ENCODE results near the gene ARHGEF17. TPM values are rescaled to one million over a fixed set of nuclear protein-coding genes. Genes with fewer than 3 reads are reported as not detected.

ARHGEF17 gene
- polyA plus RNA-seq, 3 donors = 0.16 to 1.2 (median 0.55) TPM

- no peak for DNase-seq
- Histone ChIP-seq H3K4me3 (replicated peaks in 1 of 3; ENCODE audit: low read depth in 2 of 3, low read length in 3 of 3) (no peak overlapping the region), H3K4me2 (replicated peaks; ENCODE audit: extremely low read depth, low read length, poor library complexity, severe bottlenecking) (no peak overlapping the region), H2AFZ (ENCODE audit: insufficient read depth, low read depth, low read length, poor library complexity, severe bottlenecking) (no peak overlapping the region), H3K4me1 (ENCODE audit: control insufficient read depth in 1 of 2, insufficient read depth in 2 of 2, low read length in 2 of 2) (peaks cover 25 to 44% of the 10 kb centered on the region in 2 donors), H3K79me2 (ENCODE audit: insufficient read depth, low read length) (no peaks in the 10 kb centered on the region), H3K9me3 (replicated peaks in 1 of 2; ENCODE audit: control insufficient read depth in 1 of 2, insufficient read depth in 1 of 2, low read length in 2 of 2) (no peaks in the 10 kb centered on the region), H3K36me3 (replicated peaks in 1 of 2; ENCODE audit: control insufficient read depth in 1 of 2, insufficient read depth in 2 of 2, low read length in 2 of 2) (peaks cover 49 to 75% of the 10 kb centered on the region in 2 donors), H3K27ac (ENCODE audit: low read depth in 1 of 2, low read length in 2 of 2) (peak overlapping the region; percentile 19 to 57), H4K20me1 (ENCODE audit: insufficient read depth, low read length) (peaks cover 97% of the 10 kb centered on the region), H3K27me3 (ENCODE audit: control insufficient read depth in 2 of 2, insufficient read depth in 2 of 2, low read length in 2 of 2) (no peaks in the 10 kb centered on the region), H3K9ac (ENCODE audit: insufficient read depth, low read length, poor library complexity, severe bottlenecking) (no peak overlapping the region)
- Mint-ChIP-seq H3K27ac (peak overlapping the region in 6 of 7 donors; percentile 22 to 80 (median 55)), H3K4me1 (peaks cover 42% of the 10 kb centered on the region), H3K4me3 (peak overlapping the region in 1 of 2 donors; percentile 49), H3K36me3 (peaks cover 54 to 74% of the 10 kb centered on the region in 2 donors), H3K27me3 (ENCODE audit: low read depth in 3 of 3) (no peaks in the 10 kb centered on the region), H3K9me3 (no peaks in the 10 kb centered on the region)
- 92% methylated on average over 4 of the region's 5 CpGs for WGBS (ENCODE audit: insufficient coverage)
- TF ChIP-seq, protein P1, sequence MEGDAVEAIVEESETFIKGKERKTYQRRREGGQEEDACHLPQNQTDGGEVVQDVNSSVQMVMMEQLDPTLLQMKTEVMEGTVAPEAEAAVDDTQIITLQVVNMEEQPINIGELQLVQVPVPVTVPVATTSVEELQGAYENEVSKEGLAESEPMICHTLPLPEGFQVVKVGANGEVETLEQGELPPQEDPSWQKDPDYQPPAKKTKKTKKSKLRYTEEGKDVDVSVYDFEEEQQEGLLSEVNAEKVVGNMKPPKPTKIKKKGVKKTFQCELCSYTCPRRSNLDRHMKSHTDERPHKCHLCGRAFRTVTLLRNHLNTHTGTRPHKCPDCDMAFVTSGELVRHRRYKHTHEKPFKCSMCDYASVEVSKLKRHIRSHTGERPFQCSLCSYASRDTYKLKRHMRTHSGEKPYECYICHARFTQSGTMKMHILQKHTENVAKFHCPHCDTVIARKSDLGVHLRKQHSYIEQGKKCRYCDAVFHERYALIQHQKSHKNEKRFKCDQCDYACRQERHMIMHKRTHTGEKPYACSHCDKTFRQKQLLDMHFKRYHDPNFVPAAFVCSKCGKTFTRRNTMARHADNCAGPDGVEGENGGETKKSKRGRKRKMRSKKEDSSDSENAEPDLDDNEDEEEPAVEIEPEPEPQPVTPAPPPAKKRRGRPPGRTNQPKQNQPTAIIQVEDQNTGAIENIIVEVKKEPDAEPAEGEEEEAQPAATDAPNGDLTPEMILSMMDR (IDR thresholded peaks at IDR 0.05) = no peak
- intact Hi-C loops (cut with micrococcal nuclease) = no loop called here
These were observed 95.5 kb downstream of the ARHGEF17 start for GRCh38 chr11:73403541-73403940.

DNA sequence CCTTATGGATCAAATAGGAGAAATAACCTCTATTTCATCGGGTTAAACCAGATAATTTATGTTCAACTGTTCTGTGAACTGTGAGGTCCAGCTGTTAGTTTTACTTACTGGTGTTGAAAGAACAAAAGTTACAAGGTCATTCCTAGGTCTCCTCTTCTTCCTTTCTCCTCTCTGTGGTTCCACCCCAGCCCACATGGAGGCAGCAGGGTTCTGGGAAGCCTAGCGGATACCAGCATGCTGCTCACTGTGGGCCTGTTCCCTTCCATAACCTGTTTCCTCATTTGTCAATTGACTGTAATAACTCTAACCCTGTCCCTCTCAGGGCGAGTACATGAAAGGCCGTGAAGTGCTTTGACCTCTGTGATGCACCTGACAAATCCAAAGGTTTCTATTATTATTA lies 96.0 kb downstream of the ARHGEF17 start:
- Mint-ChIP-seq H3K4me3 (no peak overlapping the region), H3K27ac (peak overlapping the region in 5 of 7 donors; percentile 22 to 83 (median 67)), H3K36me3 (peaks cover 54 to 73% of the 10 kb centered on the region in 2 donors), H3K27me3 (ENCODE audit: low read depth in 3 of 3) (peaks cover 0 to 1% (median 0%) of the 10 kb centered on the region in 3 donors), H3K9me3 (no peaks in the 10 kb centered on the region), H3K4me1 (peaks cover 46% of the 10 kb centered on the region)
- Histone ChIP-seq H3K27ac (ENCODE audit: low read depth in 1 of 2, low read length in 2 of 2) (peak overlapping the region in 1 of 2 donors; percentile 57), H3K9ac (ENCODE audit: insufficient read depth, low read length, poor library complexity, severe bottlenecking) (no peak overlapping the region), H3K4me3 (replicated peaks in 1 of 3; ENCODE audit: low read depth in 2 of 3, low read length in 3 of 3) (no peak overlapping the region), H2AFZ (ENCODE audit: insufficient read depth, low read depth, low read length, poor library complexity, severe bottlenecking) (no peak overlapping the region), H4K20me1 (ENCODE audit: insufficient read depth, low read length) (peaks cover 97% of the 10 kb centered on the region), H3K27me3 (ENCODE audit: control insufficient read depth in 2 of 2, insufficient read depth in 2 of 2, low read length in 2 of 2) (no peaks in the 10 kb centered on the region), H3K36me3 (replicated peaks in 1 of 2; ENCODE audit: control insufficient read depth in 1 of 2, insufficient read depth in 2 of 2, low read length in 2 of 2) (peaks cover 49 to 75% of the 10 kb centered on the region in 2 donors), H3K4me1 (ENCODE audit: control insufficient read depth in 1 of 2, insufficient read depth in 2 of 2, low read length in 2 of 2) (peaks cover 29 to 45% of the 10 kb centered on the region in 2 donors), H3K79me2 (ENCODE audit: insufficient read depth, low read length) (no peaks in the 10 kb centered on the region), H3K9me3 (replicated peaks in 1 of 2; ENCODE audit: control insufficient read depth in 1 of 2, insufficient read depth in 1 of 2, low read length in 2 of 2) (no peaks in the 10 kb centered on the region), H3K4me2 (replicated peaks; ENCODE audit: extremely low read depth, low read length, poor library complexity, severe bottlenecking) (no peak overlapping the region)
- WGBS (ENCODE audit: insufficient coverage) = no CpG with 5 or more reads among the region's 4 CpGs
- intact Hi-C loops (cut with micrococcal nuclease) = loop anchor here in 1 of 2 donors (1.0 kb wide), 1 partner anchor 257 kb away; no protein-coding TSS in a partner anchor
- TF ChIP-seq, protein P1 (IDR thresholded peaks at IDR 0.05) = peak; percentile 83
- DNase-seq = peak; percentile 74 to 83 (median 81)
